Measurements from ENCODE around the gene NINJ2.

Gene NINJ2

GRCh38 chr12:597926-598568, 65.2 kb downstream of the NINJ2 start:
- Mint-ChIP-seq H3K4me3 (no peak overlapping the region), H3K27me3 (no peaks in the 10 kb centered on the region), H3K27ac (no peak overlapping the region), H3K9me3 (ENCODE audit: low read depth) (no peaks in the 10 kb centered on the region), H3K36me3 (no peaks in the 10 kb centered on the region), H3K4me1 (ENCODE audit: low read depth) (no peaks in the 10 kb centered on the region)

GRCh38 chr12:593396-594270, 69.6 kb downstream of the NINJ2 start:
- no peaks in the 10 kb centered on the region for H3K9me3 Mint-ChIP-seq (ENCODE audit: low read depth)
- H3K27me3 Mint-ChIP-seq = no peaks in the 10 kb centered on the region
- no peak overlapping the region for H3K4me3 Mint-ChIP-seq
- H3K27ac Mint-ChIP-seq = no peak overlapping the region
- H3K4me1 Mint-ChIP-seq (ENCODE audit: low read depth) = no peaks in the 10 kb centered on the region
- no peaks in the 10 kb centered on the region for H3K36me3 Mint-ChIP-seq

- Mint-ChIP-seq H3K36me3 (peaks cover 5% of the 10 kb centered on the region), H3K4me1 (ENCODE audit: low read depth) (no peaks in the 10 kb centered on the region), H3K27ac (no peak overlapping the region), H3K4me3 (no peak overlapping the region), H3K27me3 (no peaks in the 10 kb centered on the region), H3K9me3 (ENCODE audit: low read depth) (peaks cover 3% of the 10 kb centered on the region)
Measured at GRCh38 chr12:592024-592505, 71.2 kb downstream of the NINJ2 start.

GRCh38 chr12:591167-592023, 71.8 kb downstream of the NINJ2 start:
- Mint-ChIP-seq H3K27me3 (no peaks in the 10 kb centered on the region), H3K4me1 (ENCODE audit: low read depth) (no peaks in the 10 kb centered on the region), H3K36me3 (peaks cover 5% of the 10 kb centered on the region), H3K27ac (no peak overlapping the region), H3K9me3 (ENCODE audit: low read depth) (peaks cover 3% of the 10 kb centered on the region), H3K4me3 (no peak overlapping the region)

GRCh38 chr12:590206-590750, 73.0 kb downstream of the NINJ2 start:
- Mint-ChIP-seq H3K36me3 (peaks cover 5% of the 10 kb centered on the region), H3K9me3 (ENCODE audit: low read depth) (peaks cover 3% of the 10 kb centered on the region)

GRCh38 chr12:588646-589045, 74.6 kb downstream of the NINJ2 start:
- no peak overlapping the region for H3K4me3 Mint-ChIP-seq
- H3K36me3 Mint-ChIP-seq = peaks cover 5% of the 10 kb centered on the region
- H3K27ac Mint-ChIP-seq = no peak overlapping the region
- H3K27me3 Mint-ChIP-seq = no peaks in the 10 kb centered on the region
- peaks cover 3% of the 10 kb centered on the region for H3K9me3 Mint-ChIP-seq (ENCODE audit: low read depth)
- no peaks in the 10 kb centered on the region for H3K4me1 Mint-ChIP-seq (ENCODE audit: low read depth)

More at GRCh38 chr12:590206-590750, 73.0 kb downstream of the NINJ2 start:
- H3K27me3 Mint-ChIP-seq = no peaks in the 10 kb centered on the region
- H3K4me3 Mint-ChIP-seq = no peak overlapping the region
- H3K27ac Mint-ChIP-seq = no peak overlapping the region
- no peaks in the 10 kb centered on the region for H3K4me1 Mint-ChIP-seq (ENCODE audit: low read depth)

GRCh38 chr12:588024-588322, 75.3 kb downstream of the NINJ2 start:
- Mint-ChIP-seq H3K4me1 (ENCODE audit: low read depth) (no peaks in the 10 kb centered on the region), H3K27ac (no peak overlapping the region), H3K4me3 (no peak overlapping the region), H3K9me3 (ENCODE audit: low read depth) (peaks cover 3% of the 10 kb centered on the region), H3K36me3 (peaks cover 5% of the 10 kb centered on the region), H3K27me3 (no peaks in the 10 kb centered on the region)

- Mint-ChIP-seq H3K9me3 (ENCODE audit: low read depth) (peaks cover 3% of the 10 kb centered on the region), H3K27me3 (no peaks in the 10 kb centered on the region), H3K4me1 (ENCODE audit: low read depth) (no peaks in the 10 kb centered on the region), H3K36me3 (peaks cover 5% of the 10 kb centered on the region), H3K27ac (no peak overlapping the region), H3K4me3 (no peak overlapping the region)
Measured at GRCh38 chr12:587132-588023, 75.9 kb downstream of the NINJ2 start.

- peaks cover 3% of the 10 kb centered on the region for H3K9me3 Mint-ChIP-seq (ENCODE audit: low read depth)
Measured at GRCh38 chr12:586318-587071, 76.8 kb downstream of the NINJ2 start.

GRCh38 chr12:585062-586061, 77.9 kb downstream of the NINJ2 start:
- Mint-ChIP-seq H3K27ac (no peak overlapping the region), H3K4me3 (no peak overlapping the region), H3K9me3 (ENCODE audit: low read depth) (peaks cover 3% of the 10 kb centered on the region), H3K4me1 (ENCODE audit: low read depth) (no peaks in the 10 kb centered on the region), H3K36me3 (peaks cover 5% of the 10 kb centered on the region), H3K27me3 (no peaks in the 10 kb centered on the region)

More at GRCh38 chr12:586318-587071, 76.8 kb downstream of the NINJ2 start:
- H3K4me3 Mint-ChIP-seq = no peak overlapping the region
- H3K36me3 Mint-ChIP-seq = peaks cover 5% of the 10 kb centered on the region
- no peaks in the 10 kb centered on the region for H3K4me1 Mint-ChIP-seq (ENCODE audit: low read depth)
- H3K27me3 Mint-ChIP-seq = no peaks in the 10 kb centered on the region
- H3K27ac Mint-ChIP-seq = no peak overlapping the region

- Mint-ChIP-seq H3K4me3 (no peak overlapping the region), H3K4me1 (ENCODE audit: low read depth) (no peaks in the 10 kb centered on the region), H3K36me3 (peaks cover 3% of the 10 kb centered on the region), H3K9me3 (ENCODE audit: low read depth) (peaks cover 2% of the 10 kb centered on the region), H3K27me3 (no peaks in the 10 kb centered on the region), H3K27ac (no peak overlapping the region)
Measured at GRCh38 chr12:583251-583869, 79.9 kb downstream of the NINJ2 start.

GRCh38 chr12:581746-582145, 81.5 kb downstream of the NINJ2 start:
- H3K4me1 Mint-ChIP-seq (ENCODE audit: low read depth) = peaks cover 2% of the 10 kb centered on the region
- no peaks in the 10 kb centered on the region for H3K9me3 Mint-ChIP-seq (ENCODE audit: low read depth)
- H3K27ac Mint-ChIP-seq = no peak overlapping the region
- H3K4me3 Mint-ChIP-seq = no peak overlapping the region
- no peaks in the 10 kb centered on the region for H3K36me3 Mint-ChIP-seq
- H3K27me3 Mint-ChIP-seq = no peaks in the 10 kb centered on the region
